Measurements from ENCODE around the gene PTPN9.

DNA sequence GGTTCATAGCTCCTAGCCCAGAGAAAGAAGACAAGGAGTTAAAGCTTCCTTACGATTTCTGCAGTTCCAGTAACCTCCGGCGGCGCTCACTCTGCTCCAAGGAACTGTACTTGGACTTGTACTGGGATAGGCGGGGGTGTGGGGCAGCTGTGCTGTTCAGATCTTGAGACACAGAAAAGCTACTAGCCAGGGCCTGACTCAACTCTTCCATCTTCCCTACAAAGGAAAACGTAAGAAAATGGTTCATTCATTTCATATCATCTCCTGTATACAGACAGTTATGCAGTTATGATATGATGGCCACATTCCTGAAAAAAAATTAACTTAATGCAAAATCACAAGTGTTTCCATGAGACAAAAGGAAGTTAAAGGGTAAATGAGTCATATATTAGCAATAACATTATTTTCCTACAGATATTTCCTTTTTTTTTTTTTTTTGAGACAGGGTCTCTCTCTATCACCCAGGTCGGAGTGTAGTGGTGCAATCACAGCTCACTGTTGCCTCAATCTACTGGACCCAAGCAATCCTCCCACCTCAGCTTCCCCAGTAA, 41.8 kb upstream of the PTPN9 start:
- TF ChIP-seq CTCF (IDR thresholded peaks at IDR 0.05; ENCODE audit: insufficient read depth, low read length, poor library complexity, severe bottlenecking) (no peak), EZH2phosphoT487 (conservative IDR thresholded peaks at IDR 0.05; ENCODE audit: low read length) (no peak)

Data from SU-DHL-6 (cell line).